H1 (cell line): ENCODE measurements around the gene GTPBP1. TPM values are rescaled to one million over a fixed set of nuclear protein-coding genes. Genes with fewer than 3 reads are reported as not detected.

ENCODE experiments used
- BACH1 ChIP-seq: IDR thresholded peaks from 2 replicates; pipeline ENCODE4 v1.6.1; 2012; ENCODE audit warnings: low read length, improper control_type of control experiment
- CEBPB ChIP-seq: IDR thresholded peaks from 2 replicates; pipeline ENCODE4 v1.6.1; 2012; ENCODE audit warnings: low read depth, low read length
- CHD7 ChIP-seq: fragments of 300-600 bp; sonication (generic); IDR thresholded peaks from 2 replicates; pipeline ENCODE4 v1.7.1; 2012; ENCODE audit warnings: low read length, moderate library complexity, mild to moderate bottlenecking, inconsistent platforms; ENCODE audit not compliant: insufficient replicate concordance
- CTBP2 ChIP-seq: IDR thresholded peaks from 2 replicates; pipeline ENCODE4 v1.7.0; 2011; ENCODE audit warnings: borderline replicate concordance, mild to moderate bottlenecking, moderate library complexity, mixed read lengths, low read length; ENCODE audit not compliant: insufficient read depth, insufficient read length
- EGR1 ChIP-seq: IDR thresholded peaks from 2 replicates; pipeline ENCODE4 v1.6.1; 2011; ENCODE audit warnings: low read depth, low read length, borderline replicate concordance
- PHF8 ChIP-seq: fragments of 200-600 bp; sonication (generic); conservative IDR thresholded peaks from 2 replicates; pipeline ENCODE4 v1.7.1; 2012; ENCODE audit warnings: low read depth, mild to moderate bottlenecking, inconsistent platforms, low read length, moderate library complexity
- POU5F1 ChIP-seq: IDR thresholded peaks from 2 replicates; pipeline ENCODE4 v1.6.1; 2011; ENCODE audit warnings: low read depth, mild to moderate bottlenecking, low read length, moderate library complexity
- TAF7 ChIP-seq: optimal IDR thresholded peaks from 2 replicates; pipeline ENCODE3; 2011; ENCODE audit warnings: low read depth, mild to moderate bottlenecking, inconsistent platforms, low read length, moderate library complexity, borderline replicate concordance
- YY1 ChIP-seq: IDR thresholded peaks from 2 replicates; pipeline ENCODE4 v1.6.1; 2011; ENCODE audit warnings: low read depth, mild to moderate bottlenecking, low read length
- polyA plus RNA-seq, 7 experiments: library from polyadenylated mRNA; depleted of rRNA in 3 of 7; stranded (reverse) in 5 of 7; unstranded in 2 of 7; fragments of >200 nt in 5 of 7; fragments of 200-250 nt in 2 of 7; gene quantifications; 1 replicate in 5 of 7; 2 replicates in 1 of 7; 4 replicates in 1 of 7; pipeline versions ENCODE4 v1.2.1 to v1.2.3, GENCODE V29; 2011 to 2013; ENCODE audit warnings: missing spikeins in 2 of 7, mixed read lengths in 2 of 7
- total RNA-seq: library from RNA; stranded (reverse); fragmentation: NEBNext Ultra II Directional; extraction: Animal tissue kit (Norgen Biotek cat#: 25700); gene quantifications from 2 replicates; pipeline ENCODE4 v1.2.1, GENCODE V29; 2021

Gene GTPBP1
- total and polyA plus RNA-seq, 2 of the 8 experiments (the other 6 are each of a cell fraction or from before 2014, with no cell fraction given), result 53.1 to 91.8 TPM

GRCh38 chr22:38675833-38676232, 29.9 kb upstream of the GTPBP1 start (continued):
- TF ChIP-seq CHD7 (no peak), CEBPB (no peak), TAF7 (no peak), POU5F1 (no peak), CTBP2 (no peak), PHF8 (no peak), BACH1 (no peak), YY1 (no peak), EGR1 (no peak)
- TF ChIP-seq, all 59 proteins: peak for 0
